Epithelial cell of proximal tubule (primary cell): ENCODE results near the gene TBC1D22A. TPM values are rescaled to one million over a fixed set of nuclear protein-coding genes. Genes with fewer than 3 reads are reported as not detected.
"Not testable (repeated sequence)": the region's sequence is repeated elsewhere in the genome, so short reads cannot be mapped to it uniquely, and the experiment has no call there.

Experiments
- DNase-seq: peaks from one replicate; pipeline ENCODE4 v3.0.0-alpha.2; 2011; ENCODE audit warnings: low read depth
- H3K4me3 ChIP-seq: 2 replicates; pipeline ENCODE4 v1.5.1; 2011; ENCODE audit warnings: low read depth, mild to moderate bottlenecking, low read length
- total RNA-seq: library from RNA; depleted of rRNA; stranded (reverse); fragments of >200 nt; gene quantifications from 2 replicates; pipeline ENCODE4 v1.2.3, GENCODE V29; 2015
- TF ChIP-seq, protein P1 (sequence below): conservative IDR thresholded peaks from 2 replicates; pipeline ENCODE4 v1.5.1; 2012; ENCODE audit warnings: low read depth, mild to moderate bottlenecking, low read length

The TBC1D22A gene
- total RNA-seq, 1 donor from 2014 or later = 22.7 TPM

DNA sequence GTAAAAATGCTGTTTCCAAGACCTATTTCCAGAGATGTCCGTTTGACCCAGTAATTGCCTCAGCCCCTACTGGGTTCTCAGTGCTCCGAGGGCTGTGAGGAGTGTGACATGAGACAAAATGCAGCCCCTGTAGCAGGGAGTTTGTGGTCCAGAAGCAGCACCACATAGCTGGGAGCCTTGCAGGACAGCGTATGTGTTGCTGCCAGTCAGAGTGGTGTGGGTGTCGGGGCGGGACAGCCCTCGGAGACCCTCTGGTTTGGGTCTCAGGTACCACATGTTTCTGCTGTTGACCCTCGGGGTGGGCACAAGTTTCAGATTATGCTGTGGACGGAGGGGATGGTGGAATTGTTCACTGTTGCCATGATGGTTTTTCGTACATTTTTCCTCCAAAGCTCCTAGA, 17.2 kb downstream of the TBC1D22A start:
- H3K4me3 ChIP-seq = no peak overlapping the region
- DNase-seq = no peak
- TF ChIP-seq, protein P1, sequence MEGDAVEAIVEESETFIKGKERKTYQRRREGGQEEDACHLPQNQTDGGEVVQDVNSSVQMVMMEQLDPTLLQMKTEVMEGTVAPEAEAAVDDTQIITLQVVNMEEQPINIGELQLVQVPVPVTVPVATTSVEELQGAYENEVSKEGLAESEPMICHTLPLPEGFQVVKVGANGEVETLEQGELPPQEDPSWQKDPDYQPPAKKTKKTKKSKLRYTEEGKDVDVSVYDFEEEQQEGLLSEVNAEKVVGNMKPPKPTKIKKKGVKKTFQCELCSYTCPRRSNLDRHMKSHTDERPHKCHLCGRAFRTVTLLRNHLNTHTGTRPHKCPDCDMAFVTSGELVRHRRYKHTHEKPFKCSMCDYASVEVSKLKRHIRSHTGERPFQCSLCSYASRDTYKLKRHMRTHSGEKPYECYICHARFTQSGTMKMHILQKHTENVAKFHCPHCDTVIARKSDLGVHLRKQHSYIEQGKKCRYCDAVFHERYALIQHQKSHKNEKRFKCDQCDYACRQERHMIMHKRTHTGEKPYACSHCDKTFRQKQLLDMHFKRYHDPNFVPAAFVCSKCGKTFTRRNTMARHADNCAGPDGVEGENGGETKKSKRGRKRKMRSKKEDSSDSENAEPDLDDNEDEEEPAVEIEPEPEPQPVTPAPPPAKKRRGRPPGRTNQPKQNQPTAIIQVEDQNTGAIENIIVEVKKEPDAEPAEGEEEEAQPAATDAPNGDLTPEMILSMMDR = no peak

- TF ChIP-seq, protein P1 = no peak
- H3K4me3 ChIP-seq = no peak overlapping the region
- DNase-seq = no peak
Observed at GRCh38 chr22:46780453-46780852, 18.0 kb downstream of the TBC1D22A start.

GRCh38 chr22:46781291-46781690, 18.8 kb downstream of the TBC1D22A start:
- TF ChIP-seq, protein P1 = no peak
- no peak for DNase-seq
- H3K4me3 ChIP-seq = no peak overlapping the region

GRCh38 chr22:46782200-46782599, 19.8 kb downstream of the TBC1D22A start:
- H3K4me3 ChIP-seq, DNase-seq: not testable (repeated sequence)

DNA sequence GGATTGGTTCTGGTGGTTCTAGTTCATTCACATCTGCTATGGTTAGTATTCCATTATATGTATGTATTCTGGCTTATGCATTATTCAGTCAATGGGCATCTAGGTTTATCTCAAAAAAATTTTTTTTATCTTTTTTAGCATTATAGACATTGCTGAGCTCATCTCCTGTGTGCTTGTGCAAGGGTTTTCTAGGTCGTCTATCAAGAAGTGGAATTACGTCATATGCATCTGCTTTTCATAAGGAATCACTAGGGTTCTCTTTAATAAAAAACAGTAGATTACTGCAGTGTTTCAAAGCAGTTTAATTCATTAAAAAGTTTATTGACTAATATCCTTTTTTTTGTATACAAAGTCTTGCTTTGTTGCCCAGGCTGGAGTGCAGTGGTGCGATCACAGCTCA, 21.3 kb downstream of the TBC1D22A start:
- H3K4me3 ChIP-seq = no peak overlapping the region
- TF ChIP-seq, protein P1 = no peak
- no peak for DNase-seq

GRCh38 chr22:46788441-46789172, 26.2 kb downstream of the TBC1D22A start:
- TF ChIP-seq, protein P1 = no peak
- no peak for DNase-seq
- H3K4me3 ChIP-seq = no peak overlapping the region

GRCh38 chr22:46789992-46790391, 27.5 kb downstream of the TBC1D22A start:
- no peak for DNase-seq
- TF ChIP-seq, protein P1 = no peak
- no peak overlapping the region for H3K4me3 ChIP-seq
